Nephron progenitor cell (in vitro differentiated cells): ENCODE data around the gene PYGM.

Experiments
- DNase-seq: peaks from one replicate; pipeline ENCODE4 v3.0.0; 2021
- H3K27ac Mint-ChIP-seq: 2 replicates; pipeline ENCODE4 v1.8.0; 2021; ENCODE audit warnings: mild to moderate bottlenecking, moderate library complexity, mixed read lengths
- H3K27me3 Mint-ChIP-seq: 2 replicates; pipeline ENCODE4 v1.8.0; 2021; ENCODE audit warnings: mild to moderate bottlenecking, low read depth, mixed read lengths; ENCODE audit not compliant: poor library complexity
- H3K36me3 Mint-ChIP-seq: 2 replicates; pipeline ENCODE4 v1.8.0; 2021; ENCODE audit warnings: low read depth, mixed read lengths
- H3K4me1 Mint-ChIP-seq: 2 replicates; pipeline ENCODE4 v1.8.0; 2021; ENCODE audit warnings: mixed read lengths
- H3K4me3 Mint-ChIP-seq: 2 replicates; pipeline ENCODE4 v1.8.0; 2021; ENCODE audit warnings: mild to moderate bottlenecking, moderate library complexity, mixed read lengths
- H3K9me3 Mint-ChIP-seq: 2 replicates; pipeline ENCODE4 v1.8.0; 2021; ENCODE audit warnings: mild to moderate bottlenecking, moderate library complexity, mixed read lengths
- CTCF ChIP-seq: fragments of 200-600 bp; sonication (generic); IDR thresholded peaks from 2 replicates; pipeline ENCODE4 v1.5.0; 2021; ENCODE audit warnings: antibody characterized with exemption

Gene PYGM

GRCh38 chr11:64777449-64778222 is 17.9 kb upstream of the PYGM start:
- Mint-ChIP-seq H3K4me3 (peak overlapping the region; percentile 94), H3K27ac (peak overlapping the region; percentile 97), H3K9me3 (no peaks in the 10 kb centered on the region), H3K27me3 (no peaks in the 10 kb centered on the region), H3K36me3 (peaks cover 49% of the 10 kb centered on the region), H3K4me1 (peaks cover 55% of the 10 kb centered on the region)
- peak; percentile 85 for DNase-seq
- no peak for TF ChIP-seq CTCF

GRCh38 chr11:64776875-64777274 is 17.1 kb upstream of the PYGM start:
- Mint-ChIP-seq H3K27me3 (no peaks in the 10 kb centered on the region), H3K4me3 (peak overlapping the region; percentile 94), H3K36me3 (peaks cover 57% of the 10 kb centered on the region), H3K4me1 (peaks cover 61% of the 10 kb centered on the region), H3K27ac (peak overlapping the region; percentile 97), H3K9me3 (no peaks in the 10 kb centered on the region)
- no peak for TF ChIP-seq CTCF
- DNase-seq: no peak

GRCh38 chr11:64776425-64776824 is 16.7 kb upstream of the PYGM start:
- Mint-ChIP-seq H3K27ac (peak overlapping the region; percentile 97), H3K4me3 (peak overlapping the region; percentile 94), H3K4me1 (peaks cover 62% of the 10 kb centered on the region), H3K27me3 (no peaks in the 10 kb centered on the region), H3K36me3 (peaks cover 62% of the 10 kb centered on the region), H3K9me3 (no peaks in the 10 kb centered on the region)
- DNase-seq: no peak
- TF ChIP-seq CTCF: no peak

GRCh38 chr11:64774144-64774543 is 14.4 kb upstream of the PYGM start:
- no peak for TF ChIP-seq CTCF
- H3K4me1 Mint-ChIP-seq: peaks cover 64% of the 10 kb centered on the region
- H3K9me3 Mint-ChIP-seq: no peaks in the 10 kb centered on the region
- H3K27me3 Mint-ChIP-seq: no peaks in the 10 kb centered on the region
- DNase-seq: no peak
- peaks cover 83% of the 10 kb centered on the region for H3K36me3 Mint-ChIP-seq
- H3K4me3 Mint-ChIP-seq: no peak overlapping the region
- H3K27ac Mint-ChIP-seq: no peak overlapping the region

- peaks cover 75% of the 10 kb centered on the region for H3K4me1 Mint-ChIP-seq
- no peak overlapping the region for H3K4me3 Mint-ChIP-seq
- H3K9me3 Mint-ChIP-seq: no peaks in the 10 kb centered on the region
- H3K27ac Mint-ChIP-seq: peak overlapping the region; percentile 60
- H3K27me3 Mint-ChIP-seq: no peaks in the 10 kb centered on the region
- peaks cover 99% of the 10 kb centered on the region for H3K36me3 Mint-ChIP-seq
- DNase-seq: no peak
- no peak for TF ChIP-seq CTCF
These were observed 12.7 kb upstream of the PYGM start for GRCh38 chr11:64772303-64773018.
